GDM1 (cell line): ENCODE measurements around the gene WFDC10A.
"Not testable (repeated sequence)": the region's sequence is repeated elsewhere in the genome, so short reads cannot be mapped to it uniquely, and the experiment has no call there.

Experiments
- DNase-seq: peaks from one replicate; lab custom pipeline; 2025; lab: John Stamatoyannopoulos, UW

The WFDC10A gene

GRCh38 chr20:45629496-45630100 lies at the start of gene WFDC10A:
Gene WFDC10A, plus strand, starts transcription at chr20:45629739. Its CDS starts 75 bp downstream, at chr20:45629814.
- peak; percentile 54 for DNase-seq

- no peak for DNase-seq
These were observed 47.8 kb upstream of the WFDC10A start for GRCh38 chr20:45581702-45582101.

DNA sequence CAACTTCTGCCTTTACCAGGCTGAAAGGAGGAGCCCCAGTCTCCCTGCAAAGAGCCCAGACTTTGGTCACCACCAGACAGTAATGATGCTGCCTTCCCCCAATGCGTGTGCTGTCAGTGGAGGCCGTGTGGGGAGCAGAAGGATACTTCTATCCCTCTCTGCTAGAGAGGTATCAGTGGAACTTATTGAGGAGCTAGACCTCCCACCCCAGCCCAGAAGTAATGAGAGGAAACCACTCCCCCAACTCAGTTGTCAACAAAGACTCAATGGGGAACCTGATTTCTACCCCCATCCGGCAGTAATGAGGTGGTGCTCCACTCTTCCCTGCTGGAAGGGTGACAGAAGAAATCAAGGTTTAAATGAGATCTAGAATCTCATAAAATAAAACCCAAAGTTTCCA lies 46.0 kb upstream of the WFDC10A start:
- no peak for DNase-seq

- not testable (repeated sequence) for DNase-seq
These were observed 45.2 kb upstream of the WFDC10A start for GRCh38 chr20:45584294-45584693.

DNA sequence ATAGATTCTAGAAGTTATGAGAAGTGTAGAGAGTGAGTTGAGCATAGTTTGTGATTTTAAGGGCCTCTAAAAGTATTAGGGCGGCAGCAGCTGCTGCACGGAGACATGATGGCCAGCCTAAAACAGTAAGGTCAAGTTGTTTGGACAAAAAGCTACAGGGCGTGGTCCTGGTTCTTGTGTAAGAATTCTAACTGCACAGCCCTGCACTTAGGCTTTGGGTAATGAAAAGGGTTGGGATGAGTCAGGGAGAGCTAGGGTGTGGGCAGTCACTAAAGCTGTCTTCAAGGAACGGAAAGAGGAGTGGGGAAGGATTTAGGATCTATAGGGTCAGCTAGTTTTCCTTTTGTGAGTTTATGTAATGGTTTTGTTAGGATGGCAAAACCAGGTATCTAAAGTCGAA lies 43.6 kb upstream of the WFDC10A start:
- DNase-seq: not testable (repeated sequence)

GRCh38 chr20:45588800-45589199 lies 40.7 kb upstream of the WFDC10A start:
- DNase-seq: no peak

GRCh38 chr20:45589725-45590124 lies 39.8 kb upstream of the WFDC10A start:
- DNase-seq: no peak

DNA sequence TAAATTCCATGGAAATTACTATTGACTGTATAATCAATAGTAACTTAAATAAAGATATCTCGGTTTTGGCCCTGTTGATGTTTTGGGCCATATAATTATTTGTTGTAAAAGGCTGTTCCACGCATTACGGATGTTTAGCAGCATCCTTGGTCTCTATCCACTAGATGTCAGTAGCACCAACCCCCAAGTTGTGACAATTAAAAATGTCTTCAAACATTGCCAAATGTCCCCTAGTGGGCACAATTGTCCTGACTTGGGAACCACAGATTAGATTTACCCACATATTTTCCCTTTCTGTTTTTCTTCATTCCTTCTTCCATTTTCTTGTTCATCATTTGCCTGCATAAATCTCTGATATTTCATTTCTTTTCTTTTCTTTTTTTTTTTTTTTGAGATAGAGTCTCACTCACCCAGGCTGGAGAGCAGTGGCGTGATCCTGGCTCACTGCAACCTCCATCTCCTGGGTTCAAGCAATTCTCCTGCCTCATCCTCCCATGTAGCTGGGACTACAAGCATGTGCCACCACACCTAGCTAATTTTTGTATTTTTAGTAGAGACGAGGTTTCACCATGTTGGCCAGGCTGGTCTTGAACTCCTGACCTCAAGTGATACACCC lies 36.9 kb upstream of the WFDC10A start:
- peak; percentile 3 for DNase-seq

GRCh38 chr20:45593498-45593897 lies 36.0 kb upstream of the WFDC10A start:
- no peak for DNase-seq

GRCh38 chr20:45595235-45595634 lies 34.3 kb upstream of the WFDC10A start:
- DNase-seq: no peak

GRCh38 chr20:45607810-45608209 lies 21.7 kb upstream of the WFDC10A start:
- no peak for DNase-seq

- DNase-seq: no peak
These were observed 18.5 kb upstream of the WFDC10A start for GRCh38 chr20:45611054-45611453.

DNA sequence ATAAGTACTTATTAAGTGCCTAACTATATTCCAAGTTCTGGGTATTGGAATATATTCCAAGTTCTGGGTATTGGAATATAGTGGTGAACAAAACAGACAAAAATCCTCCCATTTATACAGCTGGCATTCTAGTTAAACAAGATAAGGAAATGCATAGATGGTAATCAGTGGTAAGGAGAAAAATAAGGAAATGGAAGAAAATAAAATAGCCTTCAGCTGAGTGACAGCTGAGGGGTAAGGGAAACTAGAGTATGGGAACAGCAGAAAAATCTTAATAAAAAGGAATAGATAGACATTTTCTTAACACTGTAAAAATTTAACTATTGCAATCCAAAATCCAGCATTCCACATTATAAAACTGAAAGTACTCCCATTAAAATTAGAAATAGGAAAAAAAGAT lies 17.2 kb upstream of the WFDC10A start:
- no peak for DNase-seq

DNA sequence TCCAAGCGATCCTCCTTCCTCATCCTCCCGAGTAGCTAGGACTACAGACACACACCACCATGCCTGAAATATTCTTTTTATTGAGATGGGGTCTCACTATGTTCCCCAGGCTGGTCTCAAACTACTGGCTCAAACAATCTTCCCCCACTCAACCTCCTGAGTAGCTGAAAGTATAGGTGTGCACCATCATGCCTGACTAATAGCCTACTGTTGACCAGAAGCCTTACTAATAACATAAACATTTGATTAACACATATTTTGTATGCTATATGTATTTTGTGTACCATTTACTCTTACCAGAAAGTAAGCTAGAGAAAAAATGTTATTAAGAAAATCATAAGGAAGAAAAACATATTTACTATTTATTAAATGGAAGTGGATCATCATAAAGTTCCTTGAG lies 11.9 kb upstream of the WFDC10A start:
- no peak for DNase-seq

DNA sequence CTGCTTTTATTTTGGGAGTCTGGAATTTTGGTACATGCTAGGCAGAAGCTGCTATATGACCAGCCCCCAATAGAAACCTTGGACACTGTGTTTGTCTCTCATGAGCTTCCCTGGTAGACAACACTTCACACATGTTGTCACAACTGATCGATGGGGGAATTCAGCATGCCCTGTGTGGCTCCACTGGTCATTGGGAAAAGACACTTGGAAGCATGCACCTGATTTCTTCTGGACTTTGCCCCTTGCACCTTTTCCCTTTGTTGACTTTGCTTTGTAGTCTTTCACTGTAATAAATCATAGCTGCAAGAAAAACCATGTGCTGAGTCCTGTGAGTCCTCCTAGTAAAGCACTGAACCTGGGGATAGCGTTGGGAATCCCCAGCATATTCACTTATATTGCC lies 7.9 kb upstream of the WFDC10A start:
- DNase-seq: no peak

- DNase-seq: no peak
These were observed 3.0 kb upstream of the WFDC10A start for GRCh38 chr20:45626540-45626939.

DNA sequence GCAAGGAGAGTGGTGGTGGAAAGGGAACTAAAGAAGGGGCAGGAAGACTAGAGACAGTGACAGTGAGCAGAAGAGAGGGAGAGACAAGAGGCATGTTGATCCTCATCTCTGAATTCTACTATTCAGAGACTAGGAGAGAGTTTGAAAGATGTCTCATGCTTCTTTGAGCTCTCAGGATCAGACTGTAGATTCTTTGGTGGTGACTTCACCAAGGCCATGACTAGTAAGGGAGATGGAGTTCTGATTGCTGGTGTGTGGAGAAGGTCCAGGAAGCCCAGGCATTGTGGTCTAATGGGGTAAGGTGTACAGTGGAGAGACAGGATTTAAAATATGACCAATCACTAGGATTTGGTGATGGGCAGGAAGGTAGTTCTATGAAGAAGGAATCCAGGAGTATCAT lies 832 bp downstream of the WFDC10A start:
- DNase-seq: no peak

DNA sequence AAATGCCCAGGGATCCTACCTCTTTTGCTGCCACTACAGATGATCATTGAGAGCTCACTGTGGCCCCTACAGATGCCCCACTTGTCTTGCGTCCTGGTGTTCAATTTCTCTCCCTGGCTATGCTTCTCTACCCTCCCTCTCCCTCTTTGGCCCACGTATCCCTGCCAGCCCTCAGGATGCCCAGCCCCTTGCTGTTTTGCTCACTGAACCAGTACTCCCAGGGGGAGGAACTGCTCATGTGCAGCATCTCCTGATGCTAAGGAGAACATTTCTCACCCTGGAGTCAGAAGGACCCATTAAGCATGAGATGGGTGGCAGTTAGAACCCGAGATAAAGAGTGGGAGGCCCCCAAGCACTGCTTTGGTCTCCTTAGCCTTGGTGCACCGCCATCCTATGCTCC lies 1.6 kb downstream of the WFDC10A start, which contains the start of gene WFDC9:
Gene WFDC9, minus strand, starts transcription at position 101 of the 400 bp plus-strand sequence. CDS start 21,103 bp downstream, outside the sequence.
- no peak for DNase-seq

- DNase-seq: no peak
These were observed 7.0 kb downstream of the WFDC10A start for GRCh38 chr20:45636513-45636912.

- no peak for DNase-seq
These were observed 10.1 kb downstream of the WFDC10A start for GRCh38 chr20:45639687-45640086.

DNA sequence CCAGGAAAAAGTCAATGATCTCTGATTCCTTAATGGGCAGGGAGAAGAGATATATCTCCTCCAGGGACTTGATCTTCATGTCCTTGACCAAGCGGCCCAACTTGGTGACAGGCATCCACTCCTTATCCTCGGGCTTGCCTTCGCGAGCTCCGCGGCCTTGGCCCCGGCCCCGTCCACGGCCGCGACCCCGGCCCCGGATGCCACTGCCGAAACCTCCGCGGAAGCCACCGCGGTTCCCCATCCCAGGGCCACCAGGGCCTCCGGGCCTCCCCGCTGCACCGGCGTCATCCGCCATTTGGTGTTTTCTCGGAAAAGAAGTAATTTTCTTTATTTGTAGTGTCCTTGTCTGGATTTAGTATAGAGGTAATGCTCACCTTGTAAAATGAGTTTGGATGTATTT lies 11.5 kb downstream of the WFDC10A start:
- DNase-seq: not testable (repeated sequence)

DNA sequence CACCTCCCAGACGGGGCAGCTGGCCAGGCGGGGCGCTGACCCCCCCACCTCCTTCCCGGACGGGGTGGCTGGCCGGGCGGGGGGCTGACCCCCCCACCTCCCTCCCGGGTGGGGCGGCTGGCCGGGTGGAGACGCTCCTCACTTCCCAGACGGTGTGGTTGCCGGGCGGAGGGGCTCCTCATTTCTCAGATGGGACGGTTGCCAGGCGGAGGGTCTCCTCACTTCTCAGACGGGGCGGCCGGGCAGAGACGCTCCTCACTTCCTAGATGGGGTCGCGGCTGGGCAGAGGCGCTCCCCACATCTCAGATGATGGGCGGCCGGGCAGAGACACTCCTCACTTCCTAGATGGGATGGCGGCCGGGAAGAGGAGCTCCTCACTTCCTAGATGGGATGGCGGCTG lies 16.3 kb downstream of the WFDC10A start:
- not testable (repeated sequence) for DNase-seq

DNA sequence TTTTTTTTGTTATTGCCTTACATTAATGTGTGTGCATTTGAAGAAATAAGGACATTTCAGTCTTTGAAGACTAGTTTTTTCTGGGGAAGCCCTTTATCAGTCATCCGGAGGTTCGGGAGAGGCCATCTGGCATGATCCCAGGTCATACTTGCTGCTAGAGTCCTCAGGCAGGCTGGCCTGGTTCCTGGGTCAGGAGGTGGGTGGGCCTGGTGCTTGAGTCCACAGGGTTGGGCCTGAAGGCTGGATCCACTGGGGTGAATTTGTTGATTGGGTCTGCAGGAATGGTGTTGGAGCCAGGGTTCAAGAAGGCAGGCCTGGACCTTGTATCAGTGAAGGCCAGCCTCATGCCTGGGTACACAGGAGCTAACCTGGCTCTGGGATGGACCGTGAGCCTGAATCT lies 17.3 kb downstream of the WFDC10A start:
- no peak for DNase-seq
